Progenitor cell of endocrine pancreas (in vitro differentiated cells): ENCODE measurements around the gene PPT2. TPM values are rescaled to one million over a fixed set of nuclear protein-coding genes. Genes with fewer than 3 reads are reported as not detected.
A peak's percentile ranks its signal among the peaks of the same experiment; 100 is the strongest.

ENCODE experiments used
- DNase-seq: peaks from one replicate; pipeline ENCODE4 v3.0.0; 2021; ENCODE audit warnings: low spot score; ENCODE audit not compliant: unreplicated experiment
- H3K27ac Mint-ChIP-seq: 2 replicates; pipeline ENCODE4 v1.8.0; 2021; ENCODE audit warnings: mild to moderate bottlenecking, moderate library complexity, mixed read lengths
- H3K27me3 Mint-ChIP-seq: 2 replicates; pipeline ENCODE4 v1.8.0; 2021; ENCODE audit warnings: mixed read lengths
- H3K36me3 Mint-ChIP-seq: 2 replicates; pipeline ENCODE4 v1.8.0; 2022; ENCODE audit warnings: mixed read lengths; ENCODE audit not compliant: insufficient read depth
- H3K4me1 Mint-ChIP-seq: 2 replicates; pipeline ENCODE4 v1.8.0; 2021; ENCODE audit warnings: low read depth, mixed read lengths
- H3K4me3 Mint-ChIP-seq: 2 replicates; pipeline ENCODE4 v1.8.0; 2021; ENCODE audit warnings: low read depth, mild to moderate bottlenecking, moderate library complexity, mixed read lengths
- H3K9me3 Mint-ChIP-seq: 2 replicates; pipeline ENCODE4 v1.8.0; 2021; ENCODE audit warnings: low read depth, mixed read lengths
- total RNA-seq: library from RNA; stranded (reverse); gene quantifications from 2 replicates; pipeline ENCODE4 v1.2.1, GENCODE V29; 2021
- TF ChIP-seq, protein P1 (sequence below): fragments of 200-600 bp; sonication (generic); IDR thresholded peaks from one replicate; pipeline ENCODE4 v1.5.0; 2021; ENCODE audit warnings: antibody characterized with exemption, mild to moderate bottlenecking; ENCODE audit not compliant: unreplicated experiment

The PPT2 gene
- total RNA-seq, 1 donor from 2014 or later: 80.8 TPM

- H3K4me3 Mint-ChIP-seq: no peak overlapping the region
- H3K27me3 Mint-ChIP-seq: peaks cover 13% of the 10 kb centered on the region
- H3K9me3 Mint-ChIP-seq: no peaks in the 10 kb centered on the region
- TF ChIP-seq, protein P1, sequence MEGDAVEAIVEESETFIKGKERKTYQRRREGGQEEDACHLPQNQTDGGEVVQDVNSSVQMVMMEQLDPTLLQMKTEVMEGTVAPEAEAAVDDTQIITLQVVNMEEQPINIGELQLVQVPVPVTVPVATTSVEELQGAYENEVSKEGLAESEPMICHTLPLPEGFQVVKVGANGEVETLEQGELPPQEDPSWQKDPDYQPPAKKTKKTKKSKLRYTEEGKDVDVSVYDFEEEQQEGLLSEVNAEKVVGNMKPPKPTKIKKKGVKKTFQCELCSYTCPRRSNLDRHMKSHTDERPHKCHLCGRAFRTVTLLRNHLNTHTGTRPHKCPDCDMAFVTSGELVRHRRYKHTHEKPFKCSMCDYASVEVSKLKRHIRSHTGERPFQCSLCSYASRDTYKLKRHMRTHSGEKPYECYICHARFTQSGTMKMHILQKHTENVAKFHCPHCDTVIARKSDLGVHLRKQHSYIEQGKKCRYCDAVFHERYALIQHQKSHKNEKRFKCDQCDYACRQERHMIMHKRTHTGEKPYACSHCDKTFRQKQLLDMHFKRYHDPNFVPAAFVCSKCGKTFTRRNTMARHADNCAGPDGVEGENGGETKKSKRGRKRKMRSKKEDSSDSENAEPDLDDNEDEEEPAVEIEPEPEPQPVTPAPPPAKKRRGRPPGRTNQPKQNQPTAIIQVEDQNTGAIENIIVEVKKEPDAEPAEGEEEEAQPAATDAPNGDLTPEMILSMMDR: no peak
- H3K36me3 Mint-ChIP-seq: peaks cover 4% of the 10 kb centered on the region
- no peak for DNase-seq
- peak overlapping the region; percentile 7 for H3K27ac Mint-ChIP-seq
- H3K4me1 Mint-ChIP-seq: peaks cover 12% of the 10 kb centered on the region
Measured at GRCh38 chr6:32146687-32147086, 7.3 kb upstream of the PPT2 start.

- Mint-ChIP-seq H3K36me3 (peaks cover 4% of the 10 kb centered on the region), H3K4me3 (no peak overlapping the region), H3K9me3 (no peaks in the 10 kb centered on the region), H3K27ac (no peak overlapping the region), H3K27me3 (peaks cover 13% of the 10 kb centered on the region), H3K4me1 (peaks cover 14% of the 10 kb centered on the region)
- no peak for DNase-seq
- TF ChIP-seq, protein P1: no peak
Measured at GRCh38 chr6:32147401-32148132, 6.4 kb upstream of the PPT2 start.

DNA sequence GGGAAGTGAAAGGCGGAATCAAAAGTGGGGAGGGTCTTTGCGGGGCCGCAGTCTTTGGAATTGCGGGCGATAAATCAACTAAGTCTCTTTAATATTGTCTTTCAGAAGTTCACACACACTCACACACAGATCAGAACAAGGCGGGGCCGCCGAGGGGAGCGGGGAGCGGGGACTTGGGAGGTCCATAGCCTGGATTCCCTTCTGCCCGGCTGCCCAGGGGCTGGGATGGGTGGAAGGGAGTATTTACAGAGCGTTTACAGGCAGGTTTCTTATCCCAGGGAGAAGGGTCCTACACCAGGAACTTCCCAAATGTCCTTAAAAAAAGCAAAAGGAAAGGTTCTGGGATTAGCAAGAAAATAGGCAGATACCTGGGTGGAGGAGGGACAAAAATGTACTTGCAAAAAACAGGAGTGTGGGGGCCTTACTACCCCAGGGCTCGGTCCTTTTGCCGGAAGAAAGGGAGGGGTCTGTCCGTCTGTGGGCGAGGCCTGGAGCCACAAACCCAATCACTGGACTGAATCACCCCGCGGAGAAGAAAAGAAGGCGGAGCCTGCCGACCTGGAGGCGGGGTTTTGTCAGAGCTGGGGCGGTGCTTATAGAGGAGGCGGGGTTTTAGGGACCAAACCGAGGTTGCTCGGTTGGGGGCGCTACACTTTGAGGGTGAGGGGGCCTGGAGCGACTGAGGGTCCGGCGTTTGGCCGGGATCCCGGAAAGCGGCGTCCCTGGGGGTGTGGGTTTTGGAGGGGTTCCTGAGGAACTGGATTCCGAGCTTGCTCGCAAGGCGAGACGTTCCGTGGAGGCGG is 5.5 kb upstream of the PPT2 start:
- peaks cover 4% of the 10 kb centered on the region for H3K36me3 Mint-ChIP-seq
- DNase-seq: no peak
- H3K27me3 Mint-ChIP-seq: peaks cover 13% of the 10 kb centered on the region
- H3K27ac Mint-ChIP-seq: no peak overlapping the region
- no peaks in the 10 kb centered on the region for H3K9me3 Mint-ChIP-seq
- H3K4me1 Mint-ChIP-seq: peaks cover 21% of the 10 kb centered on the region
- TF ChIP-seq, protein P1: no peak
- no peak overlapping the region for H3K4me3 Mint-ChIP-seq

GRCh38 chr6:32149092-32149755 is 4.7 kb upstream of the PPT2 start:
- Mint-ChIP-seq H3K36me3 (peaks cover 4% of the 10 kb centered on the region), H3K27me3 (peaks cover 13% of the 10 kb centered on the region), H3K4me1 (peaks cover 24% of the 10 kb centered on the region), H3K27ac (no peak overlapping the region), H3K4me3 (no peak overlapping the region), H3K9me3 (no peaks in the 10 kb centered on the region)
- TF ChIP-seq, protein P1: no peak
- no peak for DNase-seq
